HEK293 (cell line): Measurements from ENCODE around the gene APOLD1.

ENCODE experiments used
- TF ChIP-seq, protein P1 (sequence below): fragments of 450-650 bp; formaldehyde crosslinking; IDR thresholded peaks from 2 replicates; pipeline ENCODE4; 2016; ENCODE audit warnings: missing biosample characterization, missing genetic modification characterization
- TF ChIP-seq, protein P2 (sequence below): fragments of 450-650 bp; formaldehyde crosslinking; IDR thresholded peaks from 2 replicates; pipeline ENCODE4 v1.5.1; 2016; ENCODE audit warnings: missing biosample characterization, missing genetic modification characterization

DNA sequence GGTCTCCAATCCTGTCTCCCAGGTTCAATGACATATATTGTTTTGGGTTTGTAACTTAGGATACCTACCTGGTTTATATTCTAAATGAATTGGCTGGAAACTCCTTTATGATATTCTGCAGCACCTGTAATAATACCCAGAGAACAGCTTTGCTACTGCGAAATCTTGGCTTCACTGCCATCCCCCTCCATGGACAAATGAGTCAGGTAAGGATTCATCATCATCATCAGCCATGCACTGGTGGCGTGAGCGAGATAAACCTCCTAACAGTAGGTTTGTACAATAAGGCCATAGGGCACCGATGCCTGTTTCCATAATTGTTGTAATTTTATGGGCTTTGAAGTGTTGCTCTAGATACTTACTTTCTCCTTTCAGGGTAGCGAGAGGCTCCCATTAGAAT is 38.4 kb downstream of the APOLD1 start:
- TF ChIP-seq, protein P1, sequence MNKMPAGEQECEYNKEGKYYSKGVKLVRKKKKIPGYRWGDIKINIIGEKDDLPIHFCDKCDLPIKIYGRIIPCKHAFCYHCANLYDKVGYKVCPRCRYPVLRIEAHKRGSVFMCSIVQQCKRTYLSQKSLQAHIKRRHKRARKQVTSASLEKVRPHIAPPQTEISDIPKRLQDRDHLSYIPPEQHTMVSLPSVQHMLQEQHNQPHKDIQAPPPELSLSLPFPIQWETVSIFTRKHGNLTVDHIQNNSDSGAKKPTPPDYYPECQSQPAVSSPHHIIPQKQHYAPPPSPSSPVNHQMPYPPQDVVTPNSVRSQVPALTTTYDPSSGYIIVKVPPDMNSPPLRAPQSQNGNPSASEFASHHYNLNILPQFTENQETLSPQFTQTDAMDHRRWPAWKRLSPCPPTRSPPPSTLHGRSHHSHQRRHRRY (tag by site-specific recombination) = no peak
- TF ChIP-seq, protein P2, sequence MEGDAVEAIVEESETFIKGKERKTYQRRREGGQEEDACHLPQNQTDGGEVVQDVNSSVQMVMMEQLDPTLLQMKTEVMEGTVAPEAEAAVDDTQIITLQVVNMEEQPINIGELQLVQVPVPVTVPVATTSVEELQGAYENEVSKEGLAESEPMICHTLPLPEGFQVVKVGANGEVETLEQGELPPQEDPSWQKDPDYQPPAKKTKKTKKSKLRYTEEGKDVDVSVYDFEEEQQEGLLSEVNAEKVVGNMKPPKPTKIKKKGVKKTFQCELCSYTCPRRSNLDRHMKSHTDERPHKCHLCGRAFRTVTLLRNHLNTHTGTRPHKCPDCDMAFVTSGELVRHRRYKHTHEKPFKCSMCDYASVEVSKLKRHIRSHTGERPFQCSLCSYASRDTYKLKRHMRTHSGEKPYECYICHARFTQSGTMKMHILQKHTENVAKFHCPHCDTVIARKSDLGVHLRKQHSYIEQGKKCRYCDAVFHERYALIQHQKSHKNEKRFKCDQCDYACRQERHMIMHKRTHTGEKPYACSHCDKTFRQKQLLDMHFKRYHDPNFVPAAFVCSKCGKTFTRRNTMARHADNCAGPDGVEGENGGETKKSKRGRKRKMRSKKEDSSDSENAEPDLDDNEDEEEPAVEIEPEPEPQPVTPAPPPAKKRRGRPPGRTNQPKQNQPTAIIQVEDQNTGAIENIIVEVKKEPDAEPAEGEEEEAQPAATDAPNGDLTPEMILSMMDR (tag by site-specific recombination) = no peak
